HG03575 (cell line): ENCODE data around the gene PPP2R5C.

Experiments
- ATAC-seq: cut with Tn5 transposase; IDR thresholded peaks from one replicate; pipeline ENCODE4 v1.9.1; 2021; ENCODE audit not compliant: unreplicated experiment, insufficient number of reproducible peaks, low FRiP score; ENCODE audit errors: extremely low read depth

Gene PPP2R5C

DNA sequence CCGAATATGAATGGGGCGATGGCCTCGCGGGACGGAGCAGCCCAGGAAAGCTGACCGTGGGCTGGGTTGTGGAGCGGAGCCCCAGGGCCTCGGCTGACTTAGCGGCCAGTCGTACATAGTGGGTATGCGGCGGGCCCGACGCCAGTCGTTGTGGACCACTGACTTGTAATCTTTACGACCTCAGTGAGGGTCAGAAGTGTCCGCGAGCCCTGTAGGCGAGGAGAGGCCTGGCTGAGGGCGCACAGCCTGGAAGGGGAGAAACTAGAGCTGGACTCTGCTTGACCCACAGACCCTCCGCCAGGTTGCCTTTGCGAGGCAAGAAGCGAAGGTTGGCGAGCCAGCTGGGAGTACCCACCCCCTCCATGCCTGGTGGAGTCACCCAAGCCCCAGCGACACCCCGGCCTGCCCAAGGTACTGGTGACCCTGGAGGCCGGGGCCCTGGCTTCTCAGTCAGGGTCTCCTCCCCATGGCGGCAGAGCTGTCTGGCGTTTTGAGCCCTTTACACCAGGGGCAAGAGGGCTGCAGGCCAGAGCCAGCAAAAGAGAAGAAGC lies 187.2 kb downstream of the PPP2R5C start:
- no peak for ATAC-seq

DNA sequence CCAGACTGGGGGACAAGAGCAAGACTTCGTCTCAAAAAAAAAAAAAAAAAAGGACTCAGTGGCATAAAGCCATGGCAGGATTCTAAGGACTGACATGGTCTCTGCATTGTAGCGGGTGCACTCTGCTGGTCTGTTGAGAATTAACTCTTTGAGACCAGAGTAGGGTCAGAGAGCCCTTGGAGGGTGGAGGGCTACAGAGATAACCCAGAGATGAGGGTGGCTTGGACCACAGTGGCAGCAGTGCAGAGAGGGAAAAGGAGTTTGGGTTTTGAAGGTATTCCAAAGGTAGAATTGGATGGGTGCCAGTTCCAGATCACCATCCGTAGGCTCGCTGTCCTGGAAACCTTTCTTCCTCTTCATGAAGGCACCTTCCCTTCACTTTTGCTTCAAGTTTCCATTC lies 188.6 kb downstream of the PPP2R5C start:
- ATAC-seq, result no peak

DNA sequence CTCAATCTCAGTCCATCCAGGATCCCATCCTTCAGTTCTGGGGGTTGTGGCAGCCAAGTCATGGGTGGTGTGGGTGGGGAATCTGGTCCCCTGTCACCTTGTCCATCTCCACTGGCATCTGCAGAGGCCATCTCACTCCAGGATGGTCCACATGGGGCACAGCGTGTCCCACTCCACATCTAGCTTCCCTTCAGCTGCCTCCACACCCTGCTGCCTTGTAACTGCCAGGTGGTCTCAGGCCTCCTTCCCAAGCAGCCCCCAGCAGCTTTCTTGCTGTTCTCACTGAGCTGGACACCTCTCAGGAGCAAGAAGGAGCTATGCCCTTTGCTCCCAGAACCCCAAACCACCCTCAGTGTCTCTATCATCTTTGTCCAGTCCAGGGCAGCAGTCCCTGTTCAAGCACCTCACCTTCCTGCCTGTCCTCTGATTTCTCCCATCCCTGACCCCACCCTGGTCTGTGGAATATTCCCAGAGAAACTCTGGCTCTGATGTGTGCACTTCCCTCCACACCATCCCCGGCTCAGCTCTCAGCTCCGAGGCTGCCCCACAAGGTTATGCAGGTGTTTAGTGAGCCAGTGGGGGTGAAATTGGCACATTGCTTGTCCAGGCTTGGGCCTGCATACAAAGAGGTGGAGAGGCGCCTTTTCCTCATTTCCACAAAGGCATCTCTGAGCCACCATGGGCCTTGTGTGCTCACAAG lies 189.2 kb downstream of the PPP2R5C start:
- ATAC-seq, result no peak

DNA sequence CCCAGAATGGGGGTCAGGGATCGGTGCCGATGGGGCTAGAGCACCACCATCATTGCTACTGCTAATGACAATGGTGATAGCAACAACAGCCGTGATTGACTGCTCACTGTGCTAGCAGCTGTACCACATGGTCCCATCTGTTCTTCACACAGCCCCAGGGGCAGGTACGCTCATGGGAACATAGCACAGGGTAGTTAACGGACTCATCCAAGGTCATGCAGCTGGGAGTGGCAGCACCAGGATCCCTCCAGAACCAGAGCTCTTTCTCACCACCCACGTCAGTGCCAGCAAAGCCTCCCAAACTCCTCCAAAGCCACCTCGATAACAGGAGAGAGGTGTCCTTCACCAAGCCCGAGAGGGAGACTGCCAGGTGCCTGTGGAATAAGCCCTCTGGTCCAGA lies 191.6 kb downstream of the PPP2R5C start:
- ATAC-seq, result no peak

DNA sequence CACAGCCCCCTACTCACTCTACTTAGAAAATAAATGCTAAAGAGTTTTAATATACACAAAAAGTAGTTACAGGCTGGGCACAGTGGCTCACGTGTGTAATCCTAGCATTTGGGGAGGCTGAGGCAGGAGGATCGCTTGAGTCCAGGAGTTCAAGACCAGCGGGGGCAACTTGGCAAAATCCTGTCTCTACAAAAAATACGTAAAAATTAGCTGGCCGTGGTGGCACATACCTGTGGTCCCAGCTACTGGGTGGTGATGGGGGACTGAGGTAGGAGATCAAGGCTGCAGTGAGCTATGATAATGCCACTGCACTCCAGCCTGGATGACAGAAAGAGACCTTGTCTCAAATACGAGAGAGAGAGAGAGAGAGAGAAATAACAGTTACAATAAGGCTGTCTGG lies 193.0 kb downstream of the PPP2R5C start:
- ATAC-seq, result no peak

DNA sequence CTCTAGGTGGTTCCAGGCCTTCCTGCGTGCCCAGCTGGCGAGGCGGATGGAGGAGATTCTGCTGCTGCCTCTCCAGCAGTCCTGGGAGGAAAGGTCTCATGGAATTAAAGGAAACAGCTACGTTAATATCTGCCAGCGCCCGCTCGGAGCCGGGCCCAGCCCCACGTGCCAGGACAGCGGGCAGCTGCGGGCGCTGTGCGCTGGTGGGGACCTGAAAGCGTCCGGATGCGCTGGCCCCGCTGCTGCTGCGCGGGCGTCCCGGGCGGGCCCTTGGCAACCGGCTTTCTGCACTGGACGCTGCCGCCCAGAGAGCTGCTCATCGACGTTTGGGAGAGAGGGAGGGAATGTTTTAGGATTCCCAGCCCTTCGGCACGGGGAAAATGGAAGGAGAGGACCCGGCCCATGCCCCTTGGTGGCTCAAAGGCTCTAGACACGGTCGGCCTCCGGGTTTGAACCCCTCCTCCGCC lies 194.2 kb downstream of the PPP2R5C start:
- ATAC-seq, result no peak

DNA sequence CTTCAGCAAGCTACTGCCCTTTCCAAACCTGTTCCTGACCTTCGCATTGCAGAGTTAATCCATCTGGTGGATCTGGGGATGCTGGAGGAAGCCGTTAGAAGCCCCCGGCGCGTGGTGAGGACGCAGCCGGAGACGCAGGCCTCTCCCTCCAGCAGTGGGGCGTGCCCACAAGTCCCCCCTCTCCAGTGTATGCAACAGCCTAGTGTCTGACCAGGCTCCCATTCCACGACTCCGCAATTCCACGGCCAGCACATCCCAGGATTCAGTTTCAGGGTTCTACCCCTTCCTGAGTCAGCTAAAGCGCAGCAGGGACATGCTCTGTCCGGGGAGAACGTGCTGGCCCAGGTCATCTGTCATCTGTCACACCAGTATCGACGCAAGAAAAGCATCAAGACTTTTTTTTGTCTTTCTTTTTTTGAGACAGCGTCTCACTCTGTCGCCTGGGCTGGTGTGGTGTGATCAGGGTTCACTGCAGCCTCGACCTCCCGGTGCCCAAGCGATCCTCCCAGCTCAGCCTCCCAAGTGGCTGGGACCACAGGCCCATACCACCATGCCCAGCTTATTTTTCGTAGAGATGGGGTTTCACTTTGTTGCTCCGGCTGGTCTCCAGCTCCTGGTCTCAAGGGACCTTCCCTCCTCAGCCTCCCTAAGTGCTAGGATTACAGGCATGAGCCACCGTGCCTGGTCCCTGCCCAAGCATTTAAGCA lies 194.8 kb downstream of the PPP2R5C start:
- ATAC-seq, result no peak

DNA sequence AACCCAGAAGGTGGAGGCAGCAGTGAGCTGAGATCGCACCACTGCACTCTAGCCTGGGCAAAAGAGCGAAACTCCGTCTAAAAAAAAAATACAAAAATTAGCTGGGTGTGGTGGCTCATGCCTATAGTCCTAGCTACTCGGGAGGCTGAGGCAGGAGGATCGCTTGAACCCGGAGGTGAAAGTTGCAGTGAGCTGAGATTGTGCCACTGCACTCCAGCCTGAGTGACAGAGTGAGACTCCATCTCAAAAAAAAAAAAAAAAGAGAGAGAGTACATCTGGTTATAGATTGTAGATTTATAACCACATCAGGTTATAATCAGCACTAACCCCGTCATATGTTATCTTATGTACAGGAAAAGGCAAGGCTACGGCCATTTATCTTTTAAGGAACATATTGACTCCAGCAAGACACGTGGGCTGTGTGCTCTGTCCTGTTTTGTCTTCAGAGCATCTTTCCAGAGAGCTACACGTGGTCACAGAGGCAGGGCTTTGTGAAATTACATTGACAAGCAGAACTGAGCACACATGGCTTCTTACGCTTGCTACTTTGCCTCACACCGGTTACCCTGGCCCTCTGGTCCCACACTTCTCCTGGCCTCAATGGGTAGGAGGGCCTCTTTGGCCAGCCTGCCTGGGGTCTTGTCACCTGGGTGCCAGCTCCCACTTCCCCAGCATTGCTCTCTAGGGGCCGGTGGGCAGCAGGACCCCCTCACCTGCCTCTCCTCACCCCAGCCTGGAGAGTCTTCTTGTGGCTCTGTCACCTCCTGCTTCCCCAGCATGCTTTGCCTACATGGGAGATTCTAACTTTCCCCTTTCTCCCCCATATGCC lies 196.1 kb downstream of the PPP2R5C start:
- ATAC-seq, result no peak

DNA sequence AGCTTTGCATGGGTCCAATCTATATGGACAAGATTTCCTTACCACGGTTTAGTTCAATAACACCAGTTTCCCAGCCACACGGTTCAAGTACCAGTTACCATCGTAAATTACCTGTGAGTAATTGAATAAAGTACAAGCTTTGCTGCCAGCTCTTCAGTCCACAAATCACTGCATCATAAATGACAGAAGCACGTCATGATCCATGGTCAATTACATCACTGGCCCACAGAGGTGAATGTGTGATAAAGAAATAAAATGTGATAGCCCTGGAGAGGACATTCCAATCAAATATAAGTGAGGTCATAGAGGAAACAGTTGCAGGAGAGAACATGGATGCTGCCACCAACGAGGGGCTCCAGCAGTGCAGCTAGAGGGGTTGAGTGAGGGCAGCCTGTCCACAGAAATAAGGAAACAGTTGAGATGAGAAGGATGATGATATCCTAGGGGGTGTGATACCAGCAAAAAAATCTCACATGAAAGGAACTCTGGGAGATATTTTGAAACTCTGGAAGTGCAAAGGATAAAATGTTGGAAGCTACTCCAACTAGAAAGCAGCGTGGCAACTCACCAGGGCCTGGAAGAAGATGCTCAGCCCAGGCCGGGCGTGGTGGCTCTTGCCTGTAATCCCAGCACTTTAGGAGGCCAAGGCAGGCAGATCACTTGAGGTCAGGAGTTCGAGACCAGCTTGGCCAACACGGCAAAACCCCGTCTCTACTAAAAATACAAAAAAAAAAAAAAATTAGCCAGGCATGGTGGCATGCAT lies 197.1 kb downstream of the PPP2R5C start:
- no peak for ATAC-seq

DNA sequence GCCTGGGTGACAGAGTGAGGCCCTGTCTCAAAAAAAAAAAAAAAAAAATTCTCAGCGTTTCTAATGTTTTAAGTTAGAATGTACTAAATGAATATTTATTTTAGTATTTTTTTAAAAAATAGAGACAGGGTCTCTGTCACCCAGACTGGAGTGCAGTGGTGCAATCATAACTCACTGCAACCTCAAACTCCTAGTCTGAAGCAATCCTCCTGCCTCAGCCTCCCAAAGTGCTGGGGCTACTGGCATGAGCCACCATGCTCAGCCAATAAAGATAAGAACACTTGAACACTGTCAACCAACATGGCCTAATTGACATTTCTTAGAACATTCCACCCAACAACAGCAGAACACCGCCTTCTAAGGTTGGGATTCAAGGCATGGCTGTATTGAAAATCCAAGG lies 197.8 kb downstream of the PPP2R5C start:
- ATAC-seq, result no peak

DNA sequence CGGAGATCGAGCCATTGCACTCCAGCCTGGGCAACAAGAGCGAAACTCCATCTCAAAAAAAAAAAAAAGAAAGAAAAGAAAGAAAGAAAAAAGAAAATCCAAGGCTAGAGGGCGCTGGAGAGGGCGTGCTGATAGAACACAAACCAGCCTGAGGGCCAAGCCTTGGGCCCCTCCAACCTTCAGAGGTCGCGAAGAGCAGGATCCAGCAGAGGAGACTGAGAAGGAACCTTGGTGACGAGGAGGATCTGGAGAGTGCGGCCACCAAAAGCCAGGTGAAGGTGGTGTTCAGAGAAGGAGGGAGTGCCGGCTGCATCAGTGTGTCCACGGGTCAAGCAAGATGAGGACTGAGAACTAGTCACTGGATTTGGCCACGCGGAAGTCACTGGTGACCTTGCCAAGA lies 198.7 kb downstream of the PPP2R5C start:
- ATAC-seq, result no peak

DNA sequence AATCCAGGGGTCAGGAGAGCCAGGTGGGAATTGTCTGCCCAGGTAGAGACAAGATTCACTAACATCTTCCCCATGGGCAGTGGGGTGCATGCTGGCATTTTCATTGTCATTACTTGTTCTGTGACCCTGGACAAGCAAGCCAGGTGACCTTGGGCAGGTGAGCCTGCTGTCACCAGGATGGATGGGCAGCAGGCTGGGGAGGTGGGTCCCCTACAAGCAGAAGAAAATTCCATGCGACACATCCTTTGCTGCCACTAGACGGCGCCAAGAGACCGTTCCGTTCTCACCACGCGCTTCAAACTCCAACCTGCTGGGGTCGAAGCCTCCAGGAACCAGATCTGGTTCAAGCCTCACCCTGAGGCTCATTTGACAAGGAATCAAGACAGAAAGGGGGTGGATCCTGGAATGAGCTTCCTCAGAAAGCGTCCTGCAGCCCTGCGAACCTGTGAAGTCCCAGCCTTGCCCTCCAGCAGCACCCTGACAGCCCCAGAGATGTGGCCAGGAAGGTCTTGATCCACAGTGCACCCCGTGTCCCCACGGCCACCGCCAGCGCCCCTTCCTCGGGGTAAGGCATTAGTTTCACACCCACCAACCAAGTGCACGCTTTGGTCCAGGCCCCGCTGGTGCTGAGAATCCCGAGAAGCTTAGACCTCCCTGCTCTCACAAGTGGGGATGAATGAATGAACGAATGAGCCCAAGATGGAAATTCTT lies 199.7 kb downstream of the PPP2R5C start:
- no peak for ATAC-seq

DNA sequence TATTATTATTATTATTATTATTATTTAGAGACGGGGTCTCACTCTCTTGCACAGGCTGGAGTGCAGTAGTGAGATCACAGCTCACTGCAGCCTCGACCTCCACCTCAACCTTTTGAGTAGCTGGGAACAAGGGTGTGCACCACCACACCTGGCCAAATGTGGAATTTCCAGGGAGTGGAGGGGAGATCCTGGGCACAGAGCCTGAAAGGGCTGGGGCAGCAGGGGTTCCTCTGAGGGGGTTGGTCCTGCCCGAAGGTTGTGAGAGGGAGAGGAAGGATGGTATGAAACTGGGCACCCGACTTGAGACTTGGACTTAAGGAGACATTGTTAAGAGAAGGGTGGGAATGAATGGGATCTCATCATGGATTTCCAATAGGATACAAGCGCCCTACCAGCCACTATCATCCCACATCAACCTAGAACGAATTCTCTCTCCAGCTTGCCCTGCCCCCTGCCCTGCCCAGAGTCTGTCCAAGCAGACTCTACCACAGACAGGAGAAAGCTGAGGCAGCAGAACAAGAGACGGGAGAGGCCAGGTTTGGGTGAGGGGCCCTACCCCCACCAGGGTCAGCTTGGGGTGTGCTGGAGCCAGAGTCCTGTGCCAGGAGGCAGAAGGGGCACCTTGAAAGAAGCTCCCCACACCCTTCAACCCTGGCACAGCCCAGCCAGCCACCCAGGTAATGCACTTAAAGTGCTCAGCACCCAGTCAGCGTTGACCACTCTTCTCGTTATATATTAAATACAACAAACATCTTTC lies 200.4 kb downstream of the PPP2R5C start:
- no peak for ATAC-seq

DNA sequence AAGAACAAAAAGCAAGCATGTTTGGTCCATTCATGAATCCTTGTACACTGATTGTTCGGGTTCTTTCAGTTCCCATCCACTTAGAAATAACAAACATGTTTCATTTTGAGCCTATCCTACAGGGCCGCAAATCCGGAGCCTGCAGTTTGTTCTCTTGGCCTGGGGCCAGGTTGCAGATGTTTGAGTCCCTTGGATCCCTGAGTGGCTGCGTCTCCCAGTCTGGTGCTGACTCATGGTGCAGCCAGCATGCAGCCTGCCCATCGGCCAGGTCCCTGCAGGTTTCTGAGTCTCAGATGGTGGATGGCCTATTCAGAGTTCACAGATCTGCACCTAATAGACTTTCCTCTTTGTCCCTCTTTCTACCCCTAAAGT lies 201.0 kb downstream of the PPP2R5C start:
- ATAC-seq, result no peak

DNA sequence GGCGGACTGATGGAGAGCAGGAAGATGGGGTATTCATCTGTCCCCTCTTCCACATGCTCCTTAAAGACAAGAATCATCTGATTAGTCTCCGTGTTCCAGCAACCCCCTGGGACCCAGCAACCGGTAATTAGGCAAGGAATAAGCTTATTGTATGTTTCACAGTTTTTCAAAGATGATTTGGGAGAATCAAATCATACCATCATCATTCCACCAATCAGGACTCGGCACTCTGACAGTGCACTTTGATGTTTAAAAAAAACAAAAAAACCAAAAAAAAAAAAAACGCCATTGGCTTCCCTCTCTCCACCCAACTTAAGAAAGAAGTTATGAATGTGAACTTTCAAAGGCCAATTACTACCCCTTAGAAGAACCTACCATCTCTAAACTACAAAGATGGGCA lies 201.5 kb downstream of the PPP2R5C start:
- no peak for ATAC-seq

DNA sequence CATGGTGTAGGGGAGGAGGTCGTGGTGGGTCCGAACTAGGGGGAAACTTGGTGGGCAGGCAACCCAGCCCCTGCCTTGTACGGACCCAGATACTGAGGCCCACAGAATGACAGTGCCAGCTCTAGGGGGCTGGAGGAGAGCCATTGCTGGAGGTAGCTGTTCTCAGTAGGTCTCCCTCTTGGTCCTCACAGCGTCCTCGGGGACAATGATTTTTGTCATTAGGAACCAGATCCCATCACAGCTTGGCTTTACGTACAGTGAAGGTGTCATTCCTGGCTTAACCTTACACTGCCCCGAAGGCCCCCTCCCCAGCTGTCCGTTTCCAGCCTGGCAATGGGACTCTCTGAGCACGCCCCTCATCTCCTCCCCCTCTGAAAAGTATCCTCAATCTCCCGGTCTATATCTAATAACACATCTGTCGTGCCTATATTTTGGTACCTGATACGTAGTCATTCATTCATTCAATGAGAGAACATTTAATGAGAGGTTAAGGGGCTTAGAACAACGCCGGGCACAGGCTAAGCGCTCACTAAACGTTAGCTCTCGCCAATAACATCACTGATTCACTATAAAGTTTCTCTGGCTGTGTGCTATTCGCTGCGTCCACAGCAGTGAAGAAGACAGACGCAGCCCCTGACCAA lies 202.3 kb downstream of the PPP2R5C start:
- ATAC-seq, result no peak
